ENCODE results near the gene PDSS2.
"Not testable (repeated sequence)": the region's sequence is repeated elsewhere in the genome, so short reads cannot be mapped to it uniquely, and the experiment has no call there.

Gene PDSS2

DNA sequence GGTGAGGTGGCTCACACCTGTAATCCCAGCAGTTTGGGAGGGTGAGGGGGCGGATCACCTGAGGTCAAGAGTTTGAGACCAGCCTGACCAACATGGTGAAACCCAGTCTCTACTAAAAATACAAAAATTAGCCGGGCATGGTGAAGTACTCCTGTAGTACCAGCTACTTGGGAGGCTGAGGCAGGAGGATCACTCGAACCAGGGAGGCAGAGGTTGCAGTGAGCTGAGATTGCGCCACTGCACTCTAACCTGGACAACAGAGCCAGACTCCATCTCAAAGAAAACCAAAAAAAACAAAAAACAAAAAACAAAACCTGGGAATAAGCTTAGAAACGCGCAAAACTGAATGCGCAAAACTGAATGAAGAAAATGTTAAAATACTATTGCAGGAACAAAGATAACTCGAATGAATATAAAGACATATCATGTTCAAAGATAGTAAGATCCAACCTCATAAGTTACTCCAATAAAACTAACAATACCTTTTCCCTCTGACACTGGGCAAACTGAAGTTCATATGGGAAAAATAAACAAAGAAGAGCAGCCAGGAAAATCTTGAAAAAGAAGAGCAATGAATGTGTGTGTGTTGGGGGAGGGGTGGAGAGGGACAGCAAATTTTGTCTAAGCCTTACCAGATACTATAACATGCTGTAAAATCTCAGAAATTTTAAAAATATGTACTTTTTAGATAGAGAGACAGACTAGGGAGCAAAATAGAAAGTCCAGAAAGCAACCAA is 243.0 kb downstream of the PDSS2 start:
- DNase-seq (ENCODE audit: low read depth) = no peak

DNA sequence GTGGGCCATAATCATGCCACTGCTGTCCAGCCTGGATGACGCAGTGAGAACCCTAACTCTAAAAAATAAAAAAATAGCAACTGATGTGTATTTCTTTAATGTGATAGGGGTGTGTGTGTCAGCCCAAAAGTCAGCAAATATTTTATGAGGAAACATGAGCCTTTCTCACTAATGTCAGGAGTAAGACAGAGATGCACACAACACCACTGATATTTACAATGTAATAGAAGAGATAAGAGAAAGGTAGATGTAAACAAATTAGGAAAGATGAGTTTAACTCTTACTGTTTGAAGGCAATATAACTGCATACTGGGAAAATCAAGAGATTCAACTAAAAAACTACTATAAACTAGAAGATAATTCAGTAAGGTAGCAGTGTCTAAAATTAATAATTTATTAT is 244.0 kb downstream of the PDSS2 start:
- no peak for DNase-seq (ENCODE audit: low read depth)

DNA sequence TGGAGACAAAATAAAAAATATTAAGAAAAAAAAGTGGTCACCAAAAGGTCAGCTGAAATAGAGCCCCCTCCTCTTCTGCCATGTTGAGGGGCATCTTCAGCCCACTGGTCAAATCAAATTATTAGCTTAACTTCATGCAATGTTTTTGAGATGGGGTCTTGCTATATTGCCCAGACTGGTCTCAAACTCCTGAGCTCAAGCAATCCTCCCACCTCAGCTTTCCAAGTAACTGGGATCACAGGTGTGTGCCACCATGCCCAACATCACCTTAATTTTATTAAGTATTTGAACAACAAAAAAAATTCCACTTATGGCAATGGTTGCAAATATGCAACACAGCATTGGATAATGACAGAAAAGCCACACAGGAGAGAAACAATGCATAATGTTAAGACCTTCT is 244.7 kb downstream of the PDSS2 start:
- DNase-seq (ENCODE audit: low read depth) = no peak

DNA sequence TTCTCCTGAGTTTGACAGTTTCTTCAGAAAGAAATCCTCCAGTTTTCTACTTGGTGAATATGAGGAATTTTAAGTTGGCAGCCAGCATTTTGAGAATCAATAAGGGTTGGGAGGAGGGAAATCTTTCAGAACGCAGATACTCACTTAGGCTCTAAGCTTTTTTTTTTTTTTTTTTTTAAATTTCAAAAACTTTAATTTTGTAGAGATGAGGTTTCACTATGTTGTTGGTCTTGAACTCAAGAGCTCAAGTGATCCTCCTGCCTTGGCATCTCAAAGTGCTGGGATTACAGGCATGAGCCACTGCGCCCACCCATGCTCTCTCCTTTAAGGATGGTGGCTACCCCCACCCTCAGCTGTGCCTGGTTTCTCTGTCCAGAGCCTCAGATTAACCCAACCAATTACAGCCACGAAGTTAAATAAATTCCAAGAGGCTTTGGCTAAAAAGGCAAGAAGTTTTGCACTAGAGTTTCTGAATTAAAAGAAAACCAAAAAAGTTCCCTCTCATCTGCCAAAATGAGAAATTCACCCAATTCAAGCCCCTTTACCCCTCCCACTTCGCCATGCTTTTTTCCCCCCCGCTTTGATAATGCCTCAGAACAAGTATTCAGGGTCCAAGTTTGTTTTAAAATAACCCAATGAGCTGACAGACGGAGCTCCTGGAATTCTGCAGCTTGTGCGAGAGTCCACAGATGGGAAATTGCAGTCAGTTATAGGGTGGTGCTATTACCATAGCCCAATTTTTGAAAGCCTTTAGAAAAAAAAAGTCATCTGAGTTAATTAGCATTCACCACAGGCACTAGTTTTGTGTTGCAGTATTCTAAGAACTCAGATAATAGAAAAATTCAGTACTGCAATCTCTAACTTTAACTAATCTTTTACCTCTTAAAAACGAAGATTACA is 249.7 kb downstream of the PDSS2 start:
- no peak for DNase-seq (ENCODE audit: low read depth)

DNA sequence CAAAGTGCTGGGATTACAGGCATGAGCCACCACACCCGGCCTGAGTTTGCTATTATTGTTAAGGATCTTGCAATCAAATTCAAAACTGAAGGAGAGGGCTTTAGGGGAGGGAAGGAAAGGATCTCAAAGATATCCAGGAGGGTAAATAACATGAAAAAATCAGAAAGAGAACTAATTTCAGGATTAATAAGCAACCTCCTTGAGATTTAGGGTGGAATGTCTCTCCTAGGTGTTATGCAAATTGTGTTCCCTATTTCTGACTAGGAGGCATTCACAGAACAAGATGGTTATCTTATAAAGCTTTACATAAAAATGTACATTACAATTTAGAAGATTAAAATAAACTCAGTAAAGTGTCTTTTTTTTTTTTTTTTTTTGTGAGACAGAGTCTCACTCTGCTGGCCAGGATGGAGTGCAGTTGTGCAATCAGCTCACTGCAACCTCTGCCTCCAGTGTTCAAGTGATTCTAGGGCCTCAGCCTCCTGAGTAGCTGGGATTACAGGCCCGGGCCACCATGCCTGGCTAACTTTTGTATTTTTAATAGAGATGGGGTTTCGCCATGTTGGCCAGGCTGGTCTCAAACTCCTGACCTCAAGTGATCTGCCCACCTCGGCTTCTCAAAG is 252.0 kb downstream of the PDSS2 start:
- no peak for DNase-seq (ENCODE audit: low read depth)

DNA sequence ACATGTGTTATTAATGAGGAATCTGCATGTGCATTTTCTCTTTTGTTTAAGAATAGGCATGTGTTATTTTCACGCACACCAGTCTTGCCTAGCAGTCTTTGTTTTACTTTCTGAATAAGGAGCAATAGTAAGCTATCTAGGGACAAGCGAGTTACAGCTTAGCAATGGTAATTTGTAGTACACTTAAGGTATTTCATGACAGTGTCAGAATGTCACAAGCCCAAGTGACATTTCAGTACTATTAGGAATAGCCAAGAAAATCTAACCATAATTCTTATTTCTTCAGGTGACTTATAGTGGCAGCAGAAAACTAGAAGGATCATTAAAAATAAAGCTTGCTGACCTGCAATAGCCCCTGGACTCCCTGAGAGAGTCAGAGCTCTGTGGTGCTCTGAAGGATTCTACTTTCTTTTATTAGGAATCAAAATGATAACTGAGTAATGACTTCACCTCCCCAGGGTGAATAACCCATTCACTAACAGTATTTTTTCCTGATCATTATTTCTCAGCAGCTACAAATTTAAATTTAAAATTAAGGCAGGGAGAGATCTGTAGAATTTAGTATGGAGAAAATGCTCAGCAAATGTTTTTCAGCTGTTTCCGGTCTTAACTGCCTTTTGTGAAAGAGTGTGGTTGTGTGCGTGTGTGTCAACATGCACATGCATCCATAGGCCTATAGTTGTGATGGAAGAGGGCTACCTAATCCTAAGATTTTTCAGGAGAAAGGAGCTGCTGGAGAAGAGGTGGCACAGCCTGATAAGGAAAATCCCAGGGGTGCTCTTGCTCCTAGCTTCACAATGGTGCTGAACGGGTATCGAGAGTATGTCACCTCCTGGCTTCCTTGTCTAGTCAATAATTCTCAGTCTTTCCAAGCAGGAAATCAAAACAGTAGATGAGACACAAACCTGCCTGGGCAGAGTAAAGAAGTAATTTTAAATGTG is 254.0 kb downstream of the PDSS2 start:
- no peak for DNase-seq (ENCODE audit: low read depth)

DNA sequence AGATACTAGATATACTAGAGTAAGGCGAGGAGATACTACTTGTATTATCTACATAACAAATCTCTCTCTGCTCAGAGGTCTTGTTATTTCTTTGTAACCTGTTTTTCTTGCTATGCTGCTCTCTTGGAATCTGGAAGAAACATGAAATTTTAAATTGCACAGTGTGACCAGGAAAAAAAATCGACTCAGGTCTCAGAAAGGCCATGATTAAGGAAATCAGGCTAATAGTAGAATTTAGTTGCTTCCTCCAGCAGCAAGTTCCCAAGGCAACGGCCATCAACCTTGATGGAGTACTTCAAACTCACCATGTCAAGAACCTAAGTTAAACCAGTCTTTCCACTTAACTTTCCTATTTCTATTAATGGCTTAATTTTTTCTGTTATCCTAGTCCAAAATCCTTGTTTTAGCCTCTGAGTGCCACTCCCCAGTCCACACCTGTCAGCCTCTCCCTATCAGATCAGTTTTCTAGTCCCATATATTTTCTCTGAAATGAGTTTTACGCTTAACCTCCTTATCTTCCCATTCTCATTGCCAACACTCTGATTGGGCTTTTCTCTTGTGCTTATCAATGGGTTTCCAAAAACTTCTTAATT is 256.4 kb downstream of the PDSS2 start:
- no peak for DNase-seq (ENCODE audit: low read depth)

DNA sequence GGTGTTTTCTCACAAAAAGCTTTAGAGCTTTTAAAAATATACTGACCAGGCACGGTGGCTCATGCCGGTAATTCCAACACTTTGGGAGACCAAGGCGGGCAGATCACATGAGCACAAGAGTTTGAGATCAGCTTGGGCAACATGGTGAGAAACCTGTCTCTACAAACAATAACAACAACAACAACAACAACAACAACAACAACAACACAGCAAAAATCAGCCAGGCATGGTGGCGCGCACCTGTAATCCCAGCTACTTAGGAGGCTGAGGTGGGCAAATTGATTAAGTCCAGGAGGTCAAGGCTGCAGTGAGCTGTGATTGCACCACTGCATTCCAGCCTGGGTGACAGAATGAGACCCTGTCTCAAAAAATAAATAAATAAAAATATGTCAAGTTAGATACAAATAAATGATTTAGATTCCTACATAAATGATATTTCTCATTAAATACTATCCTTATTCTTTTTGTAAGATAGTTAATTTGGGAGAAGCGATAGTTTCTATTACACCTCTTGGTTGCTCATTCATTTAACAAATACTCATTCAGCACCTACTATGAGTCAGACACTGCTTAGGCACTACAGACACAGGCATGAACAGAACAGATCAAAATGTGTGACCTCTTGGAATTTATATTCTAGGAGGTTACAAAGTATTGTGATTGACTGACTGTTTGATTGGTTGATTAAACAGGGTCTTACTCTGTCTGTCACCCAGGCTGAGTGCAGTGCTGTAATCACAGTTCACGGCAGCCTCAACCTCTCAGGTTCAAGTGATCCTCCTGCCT is 260.5 kb downstream of the PDSS2 start:
- DNase-seq (ENCODE audit: low read depth) = no peak

DNA sequence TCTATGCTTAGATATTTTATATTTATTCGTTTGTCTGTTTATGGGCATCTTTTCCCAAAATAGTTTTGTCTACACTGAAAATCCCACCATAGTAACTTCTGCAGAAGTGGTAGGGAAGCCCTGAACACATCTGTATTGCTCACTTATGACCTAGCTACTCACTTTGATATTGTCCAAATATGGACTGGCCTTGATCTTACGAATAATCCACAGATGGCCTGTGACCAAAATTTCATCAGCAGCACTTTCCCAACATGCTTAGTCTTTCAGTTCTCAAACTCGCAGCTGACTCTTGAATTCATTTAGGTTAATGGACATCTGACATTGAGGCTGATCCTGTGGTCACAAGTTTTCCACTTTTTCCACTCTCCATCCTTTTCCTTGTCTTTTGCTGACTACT is 263.2 kb downstream of the PDSS2 start:
- DNase-seq (ENCODE audit: low read depth) = no peak

DNA sequence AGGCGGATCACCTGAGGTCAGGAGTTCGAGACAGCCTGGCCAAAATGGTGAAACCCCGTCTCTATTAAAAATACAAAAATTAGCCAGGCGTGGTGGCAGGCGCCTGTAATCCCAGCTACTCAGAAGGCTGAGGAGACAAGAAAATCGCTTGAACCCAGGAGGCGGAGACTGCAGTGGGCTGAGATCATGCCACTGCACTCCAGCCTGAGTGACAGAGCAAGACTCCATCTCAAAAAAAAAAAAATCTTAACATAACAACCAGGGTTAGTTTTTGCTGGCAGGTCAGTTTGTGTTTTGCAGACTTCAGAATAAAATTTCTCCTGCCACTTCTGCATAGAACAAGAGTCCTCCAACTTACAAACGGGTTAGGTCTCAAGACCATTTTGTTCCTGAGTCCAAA is 264.6 kb downstream of the PDSS2 start:
- not testable (repeated sequence) for DNase-seq (ENCODE audit: low read depth)

DNA sequence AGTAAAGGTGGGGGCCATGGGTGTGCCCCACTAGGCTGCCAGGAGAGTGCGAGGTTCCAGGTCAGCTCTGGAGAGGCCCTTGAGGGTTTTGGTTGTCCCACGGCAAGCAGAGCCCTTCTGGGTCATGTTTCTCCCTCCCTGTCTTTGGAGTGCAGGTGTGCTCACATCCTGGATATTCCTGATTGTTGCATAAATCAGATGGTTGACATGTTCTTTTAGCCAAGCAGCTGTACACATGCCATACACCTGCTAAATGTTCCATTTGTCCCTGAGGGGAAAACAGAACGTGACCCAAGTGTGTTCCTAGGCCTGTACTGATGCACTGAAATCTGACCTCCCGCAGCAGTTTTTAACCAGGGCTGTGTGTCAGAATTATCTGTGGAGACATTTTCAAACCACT is 266.5 kb downstream of the PDSS2 start:
- no peak for DNase-seq (ENCODE audit: low read depth)

DNA sequence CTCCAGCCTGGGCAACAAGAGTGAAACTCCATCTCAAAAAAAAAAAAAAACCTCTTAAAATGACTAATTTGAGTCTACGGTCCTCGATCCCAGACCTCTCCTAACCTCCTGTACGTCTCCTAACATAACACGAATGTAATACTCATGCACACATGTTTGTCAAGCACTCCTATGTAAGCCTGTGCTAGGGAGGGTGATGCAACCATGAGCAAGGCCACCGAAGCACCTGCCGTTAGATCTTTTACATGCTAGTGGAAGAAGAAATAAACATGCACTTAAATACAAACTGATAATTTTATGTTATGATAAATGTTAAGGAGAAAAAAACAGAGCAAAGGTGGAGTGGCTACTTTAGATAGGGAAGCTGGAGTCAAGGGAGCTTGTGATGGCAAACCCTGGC is 271.7 kb downstream of the PDSS2 start:
- DNase-seq (ENCODE audit: low read depth) = no peak

DNA sequence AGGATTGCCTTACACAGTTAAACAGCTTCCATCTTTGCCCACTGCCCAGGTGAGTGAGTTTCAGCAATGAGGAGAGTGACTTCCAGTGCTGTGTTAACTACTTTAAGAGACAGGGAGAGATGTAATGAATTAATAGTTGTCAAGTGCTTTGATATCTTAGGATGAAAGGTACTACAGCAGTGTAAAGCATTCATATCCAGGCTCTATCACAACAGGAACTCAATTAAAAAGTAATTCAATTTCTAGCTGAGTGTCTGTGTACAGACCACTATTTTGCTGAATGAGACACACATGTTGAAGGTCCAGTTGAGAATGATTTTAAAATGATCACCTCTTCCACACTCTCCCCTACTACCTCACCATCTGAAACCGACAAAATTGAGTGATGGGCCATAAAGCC is 273.3 kb downstream of the PDSS2 start:
- DNase-seq (ENCODE audit: low read depth) = no peak

DNA sequence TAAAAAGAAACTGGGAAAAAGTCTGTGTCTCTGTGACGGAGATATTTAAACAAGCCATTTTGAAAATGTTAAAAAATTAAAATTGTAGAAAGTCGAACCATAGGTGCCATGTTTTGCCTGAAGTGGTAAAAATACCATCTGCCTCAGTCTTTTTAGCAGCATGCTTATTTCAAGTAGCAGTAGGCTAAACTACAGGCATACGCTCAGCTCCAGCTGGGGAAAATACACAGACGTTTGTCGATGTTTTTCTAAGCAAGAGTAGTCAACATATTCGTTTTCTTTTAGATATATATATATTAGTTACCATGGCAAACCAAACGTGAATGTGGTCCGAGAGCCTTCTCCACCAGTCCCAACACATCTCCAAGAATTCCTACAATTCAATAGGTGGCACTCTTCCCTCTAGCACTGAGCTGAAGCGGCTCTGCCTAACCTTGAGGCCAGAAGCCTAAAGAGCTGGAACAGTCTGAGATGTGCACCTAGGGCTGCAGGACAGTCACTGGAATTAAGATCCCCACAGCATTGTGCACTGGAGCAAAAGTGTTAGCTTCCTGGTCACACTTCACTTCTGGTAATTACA is 273.9 kb downstream of the PDSS2 start:
- DNase-seq (ENCODE audit: low read depth) = no peak

DNA sequence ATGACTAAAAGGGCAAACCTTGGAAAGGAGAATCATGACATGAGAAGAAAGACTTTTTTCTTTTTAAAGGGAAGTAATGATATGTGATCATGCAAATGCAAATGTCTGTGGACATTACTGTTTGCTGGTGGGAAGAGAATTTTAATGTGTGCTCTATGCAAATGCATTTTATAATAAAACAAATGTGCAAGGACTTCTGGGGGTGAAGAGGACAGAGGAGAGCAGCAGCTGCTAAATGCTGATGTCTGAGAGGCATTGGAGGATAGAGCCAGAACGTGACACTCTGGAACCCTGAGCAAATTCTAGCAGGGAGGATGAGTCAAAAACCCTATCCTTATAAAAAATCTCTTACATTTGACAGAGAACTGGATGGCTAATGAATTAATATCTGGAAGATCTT is 274.9 kb downstream of the PDSS2 start:
- no peak for DNase-seq (ENCODE audit: low read depth)

DNA sequence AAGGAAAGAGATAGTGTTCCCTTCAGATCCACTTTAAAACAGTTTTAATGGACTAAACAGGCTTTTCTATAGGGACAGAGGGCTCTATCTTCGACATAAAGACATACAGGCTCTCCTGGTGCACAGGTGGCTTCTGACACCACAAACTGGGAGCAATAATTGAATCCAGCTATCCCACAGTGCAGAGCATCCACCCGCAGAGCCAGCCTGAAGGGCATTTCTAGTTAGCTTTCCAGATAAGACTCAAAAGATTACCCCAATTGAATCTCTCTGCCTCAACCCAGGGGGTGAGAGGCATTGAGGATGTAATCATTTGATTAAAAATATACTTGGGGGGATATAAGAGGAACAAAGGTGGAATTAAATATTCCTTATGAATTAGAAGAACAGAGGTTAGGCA is 279.3 kb downstream of the PDSS2 start:
- no peak for DNase-seq (ENCODE audit: low read depth)

DNA sequence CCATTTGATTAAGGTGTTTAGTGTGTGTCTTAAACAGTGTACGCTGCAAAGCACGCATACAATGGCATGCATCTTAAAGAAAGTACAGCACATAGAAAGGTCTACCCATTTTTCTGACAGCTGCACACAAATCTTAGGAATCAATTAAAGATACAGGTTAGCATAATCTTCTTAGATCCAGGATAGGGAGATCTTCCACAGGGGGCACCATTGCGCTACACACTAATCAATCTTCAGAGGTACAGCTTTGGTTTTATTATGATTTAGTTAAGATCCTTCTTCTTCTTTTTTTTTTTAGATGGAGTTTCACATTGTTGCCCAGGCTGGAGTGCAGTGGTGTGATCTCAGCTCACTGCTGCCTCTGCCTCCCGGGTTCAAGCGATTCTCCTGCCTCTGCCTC is 280.4 kb downstream of the PDSS2 start:
- no peak for DNase-seq (ENCODE audit: low read depth)

DNA sequence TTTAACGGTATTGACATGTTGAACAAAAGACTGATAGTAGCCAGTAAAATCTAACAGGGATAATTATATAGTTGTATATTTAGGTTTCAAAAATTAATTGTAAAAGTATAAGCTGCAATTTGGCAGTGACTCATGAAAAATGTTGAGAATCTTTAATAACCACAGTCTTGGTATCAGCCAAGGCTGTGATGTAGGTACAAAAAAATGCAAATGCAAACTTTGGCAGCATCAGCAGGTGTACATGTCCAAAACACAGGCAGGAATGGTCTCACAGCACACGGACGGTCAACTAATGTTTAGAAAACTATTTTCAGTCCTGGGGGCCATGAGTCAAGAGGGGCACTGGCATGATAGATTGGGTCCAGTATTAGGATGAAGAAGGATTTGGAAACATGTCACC is 285.6 kb downstream of the PDSS2 start:
- DNase-seq (ENCODE audit: low read depth) = no peak

DNA sequence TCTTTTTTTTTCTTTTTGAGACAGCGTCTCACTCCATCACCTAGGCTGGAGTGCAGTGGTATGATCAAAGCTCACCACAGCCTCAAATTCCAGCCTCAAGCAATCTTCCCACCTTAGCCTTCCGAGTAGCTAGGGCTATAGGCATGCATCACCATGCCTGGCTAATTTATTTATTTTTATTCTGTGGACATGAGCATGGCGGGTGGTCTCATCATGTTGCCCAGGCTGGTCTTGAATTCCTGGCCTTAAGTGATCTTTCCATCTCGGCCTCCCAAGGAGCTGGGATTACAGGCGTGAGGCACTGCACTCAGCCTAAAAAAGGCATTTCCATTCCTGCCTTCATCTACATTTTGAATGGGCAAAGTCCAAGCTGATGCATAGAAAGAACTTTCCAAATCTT is 287.9 kb downstream of the PDSS2 start:
- no peak for DNase-seq (ENCODE audit: low read depth)

DNA sequence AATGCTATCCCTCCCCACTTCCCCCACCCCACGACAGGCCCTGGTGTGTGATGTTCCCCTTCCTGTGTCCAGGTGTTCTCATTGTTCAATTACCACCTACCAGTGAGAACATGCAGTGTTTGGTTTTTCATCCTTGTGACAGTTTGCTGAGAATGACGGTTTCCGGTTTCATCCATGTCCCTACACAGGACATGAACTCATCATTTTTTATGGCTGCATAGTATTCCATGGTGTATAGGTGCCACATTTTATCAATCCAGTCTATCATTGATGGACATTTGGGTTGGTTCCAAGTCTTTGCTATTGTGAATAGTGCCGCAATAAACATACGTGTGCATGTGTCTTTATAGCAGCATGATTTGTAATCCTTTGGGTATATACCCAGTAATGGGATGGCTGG is 295.1 kb downstream of the PDSS2 start:
- not testable (repeated sequence) for DNase-seq (ENCODE audit: low read depth)

Data from stimulated activated CD8-positive, alpha-beta memory T cell treated with anti-CD3 and anti-CD28 coated beads, Interleukin-12 subunit alpha, Interleukin-12 subunit beta, amount 100 ng/mL, for 1 hour (primary cell).